ENCODE measurements around the gene PLXNA1.

The PLXNA1 gene

GRCh38 chr3:126991366-126992200 lies 8.7 kb downstream of the PLXNA1 start:
- Histone ChIP-seq H3K9me3 (ENCODE audit: control insufficient read depth, low read length) (no peaks in the 10 kb centered on the region), H3K9ac (peak overlapping the region; percentile 8), H2AFZ (peak overlapping the region; percentile 39), H3K4me1 (peaks cover 83% of the 10 kb centered on the region), H3K79me2 (peaks cover 66% of the 10 kb centered on the region), H3K27me3 (ENCODE audit: control insufficient read depth, insufficient read depth, low read length) (no peaks in the 10 kb centered on the region), H3K36me3 (ENCODE audit: control insufficient read depth, insufficient read depth, low read length) (no peaks in the 10 kb centered on the region), H3K4me2 (ENCODE audit: low read length) (peak overlapping the region; percentile 53), H3K27ac (peak overlapping the region; percentile 97), H3K4me3 (ENCODE audit: low read depth, low read length) (no peak overlapping the region)
- TF ChIP-seq CTCF (IDR thresholded peaks at IDR 0.05): no peak

- no peaks in the 10 kb centered on the region for H3K36me3 ChIP-seq (ENCODE audit: control insufficient read depth, insufficient read depth, low read length)
- no peak overlapping the region for H3K4me3 ChIP-seq (ENCODE audit: low read depth, low read length)
- H3K9ac ChIP-seq: no peak overlapping the region
- peaks cover 83% of the 10 kb centered on the region for H3K4me1 ChIP-seq
- no peak for TF ChIP-seq CTCF (IDR thresholded peaks at IDR 0.05)
- peaks cover 66% of the 10 kb centered on the region for H3K79me2 ChIP-seq
- no peaks in the 10 kb centered on the region for H3K27me3 ChIP-seq (ENCODE audit: control insufficient read depth, insufficient read depth, low read length)
- peak overlapping the region; percentile 97 for H3K27ac ChIP-seq
- H3K4me2 ChIP-seq (ENCODE audit: low read length): peak overlapping the region; percentile 53
- no peaks in the 10 kb centered on the region for H3K9me3 ChIP-seq (ENCODE audit: control insufficient read depth, low read length)
- H2AFZ ChIP-seq: peak overlapping the region; percentile 39
Measured at GRCh38 chr3:126992216-126992615, 9.3 kb downstream of the PLXNA1 start.

GRCh38 chr3:126992776-126993175 lies 9.9 kb downstream of the PLXNA1 start:
- H3K36me3 ChIP-seq (ENCODE audit: control insufficient read depth, insufficient read depth, low read length): no peaks in the 10 kb centered on the region
- H3K27ac ChIP-seq: peak overlapping the region; percentile 97
- H2AFZ ChIP-seq: no peak overlapping the region
- peak overlapping the region; percentile 53 for H3K4me2 ChIP-seq (ENCODE audit: low read length)
- H3K9me3 ChIP-seq (ENCODE audit: control insufficient read depth, low read length): no peaks in the 10 kb centered on the region
- no peak for TF ChIP-seq CTCF (IDR thresholded peaks at IDR 0.05)
- no peaks in the 10 kb centered on the region for H3K27me3 ChIP-seq (ENCODE audit: control insufficient read depth, insufficient read depth, low read length)
- H3K4me1 ChIP-seq: peaks cover 83% of the 10 kb centered on the region
- H3K79me2 ChIP-seq: peaks cover 70% of the 10 kb centered on the region
- H3K9ac ChIP-seq: no peak overlapping the region
- H3K4me3 ChIP-seq (ENCODE audit: low read depth, low read length): no peak overlapping the region

- Histone ChIP-seq H3K9me3 (ENCODE audit: control insufficient read depth, low read length) (no peaks in the 10 kb centered on the region), H3K36me3 (ENCODE audit: control insufficient read depth, insufficient read depth, low read length) (no peaks in the 10 kb centered on the region), H3K9ac (no peak overlapping the region), H3K79me2 (peaks cover 77% of the 10 kb centered on the region), H3K4me1 (peaks cover 83% of the 10 kb centered on the region), H3K4me3 (ENCODE audit: low read depth, low read length) (no peak overlapping the region), H3K27me3 (ENCODE audit: control insufficient read depth, insufficient read depth, low read length) (no peaks in the 10 kb centered on the region), H3K4me2 (ENCODE audit: low read length) (no peak overlapping the region), H2AFZ (no peak overlapping the region), H3K27ac (peak overlapping the region; percentile 97)
- TF ChIP-seq CTCF (IDR thresholded peaks at IDR 0.05): no peak
Measured at GRCh38 chr3:126993436-126993835, 10.5 kb downstream of the PLXNA1 start.
